Ramos (cell line): Measurements from ENCODE around the gene ANKRD63.

Experiments
- in situ Hi-C: fragments of 300-500 bp; cut with MboI; formaldehyde crosslinking; loops from one replicate; pipeline ENCODE4 v1.14.3; 2022; ENCODE audit warnings: low sequenced_read_pairs; ENCODE audit not compliant: unreplicated experiment

Gene ANKRD63

DNA sequence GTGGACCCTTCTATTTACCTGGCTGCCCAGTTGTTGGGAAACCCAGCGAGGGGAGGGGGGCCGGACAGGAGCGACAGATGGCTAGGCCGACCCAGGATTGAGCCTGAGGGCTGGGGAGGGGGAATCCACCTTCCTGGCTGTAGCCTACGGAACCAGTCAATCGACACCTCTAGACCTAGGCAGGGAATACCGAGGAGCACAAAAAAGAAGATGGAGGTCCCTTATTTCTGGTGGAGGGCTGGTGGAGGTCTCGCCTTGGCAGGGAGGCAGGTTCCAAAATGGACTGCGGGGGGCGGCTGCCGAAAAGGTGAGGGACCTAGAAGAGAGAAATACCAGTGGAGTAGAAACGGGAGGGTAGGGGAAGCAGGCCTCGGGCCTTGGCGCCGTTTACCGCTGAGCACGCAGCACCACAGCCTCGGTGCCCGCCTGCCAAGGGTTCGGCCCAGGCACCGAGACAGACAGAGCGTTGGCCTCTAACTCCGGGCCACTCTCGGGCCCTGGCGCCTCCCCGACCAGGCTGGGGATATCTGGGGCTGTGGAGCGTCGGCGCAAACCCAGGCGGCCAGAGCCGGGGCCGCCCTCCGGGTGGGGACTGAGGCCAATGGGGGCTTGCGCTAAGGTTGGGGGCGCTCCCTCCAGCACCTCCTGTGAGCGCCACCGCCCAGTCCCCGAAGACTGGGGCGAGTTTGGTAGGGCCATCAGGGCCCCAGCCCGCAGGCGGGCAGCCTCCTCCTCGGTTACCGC lies 1.6 kb downstream of the ANKRD63 start:
- in situ Hi-C loops: no loop called here

DNA sequence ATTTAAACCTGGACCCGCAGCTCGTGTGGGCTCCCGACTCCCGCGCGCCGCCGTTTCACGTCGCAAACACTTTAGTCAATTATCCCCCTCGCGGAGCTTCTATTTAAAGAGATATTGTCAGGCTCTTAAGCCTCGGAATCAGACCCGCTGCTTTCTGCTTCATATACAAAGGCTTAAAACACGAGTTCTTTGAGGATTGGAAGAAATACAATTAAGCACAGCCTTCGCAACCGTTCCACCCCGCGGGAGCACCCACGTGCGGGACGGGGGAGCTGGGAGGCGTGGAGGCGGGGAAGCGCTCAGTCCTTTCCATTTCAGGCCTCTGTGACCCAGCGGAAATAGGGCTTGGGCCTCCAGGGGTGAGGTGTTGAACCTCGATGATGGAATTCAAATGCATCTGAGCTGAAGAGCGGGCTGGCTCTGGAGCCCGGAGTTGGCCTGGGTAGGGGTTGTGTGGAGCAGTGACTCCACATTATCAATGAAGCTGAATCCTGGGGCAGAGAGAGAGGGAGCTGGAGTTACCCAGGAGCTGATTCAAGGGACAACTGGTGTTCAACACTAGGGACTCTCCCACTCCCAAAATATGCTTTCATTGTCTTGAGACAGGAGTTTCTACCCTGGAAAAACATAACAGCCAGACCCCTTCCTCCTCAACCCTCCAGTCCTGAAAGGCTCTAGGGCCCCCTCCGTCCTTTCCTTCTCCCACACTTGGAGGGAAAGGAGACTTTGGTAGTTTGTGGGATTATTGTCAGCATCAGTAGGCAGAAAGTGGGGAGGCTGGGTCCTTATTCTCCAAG lies 2.4 kb downstream of the ANKRD63 start:
- in situ Hi-C loops: no loop called here

DNA sequence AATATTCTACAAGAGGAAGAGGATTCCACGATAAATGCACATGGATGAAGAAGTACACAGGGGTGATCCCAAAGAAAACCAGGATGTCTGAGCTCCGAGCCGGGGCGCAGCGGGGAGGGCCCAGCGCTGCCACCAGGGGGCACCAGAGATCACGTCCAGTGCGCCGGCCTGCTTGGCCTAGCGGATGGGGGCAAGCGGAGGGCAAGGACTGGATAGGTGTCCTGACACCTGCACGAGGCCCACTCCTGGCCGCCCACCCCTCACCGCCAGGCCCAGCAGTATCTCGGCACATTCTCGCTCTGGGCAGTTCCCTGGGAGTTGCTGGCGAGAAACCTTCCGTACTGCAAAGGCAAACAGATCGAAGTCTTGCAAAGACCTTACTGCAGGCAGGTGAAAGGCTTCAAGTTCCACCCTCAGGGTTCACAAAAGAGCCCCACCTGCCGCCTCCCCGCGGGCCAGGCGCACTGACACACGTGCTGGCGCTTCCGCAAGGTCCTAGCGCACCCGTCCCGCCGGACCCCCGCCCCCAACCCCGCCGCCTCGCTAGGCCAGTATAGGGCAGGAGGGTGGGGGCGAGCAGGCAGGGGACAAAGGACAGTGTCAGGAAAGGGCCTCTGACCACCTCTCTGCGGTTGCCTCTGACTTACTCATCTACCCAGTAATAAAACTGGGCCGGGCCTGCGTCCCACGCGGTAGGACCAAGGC lies 3.3 kb downstream of the ANKRD63 start:
- in situ Hi-C loops: loop anchor here (5.0 kb wide), 1 partner anchor 58 kb away; no protein-coding TSS in a partner anchor

DNA sequence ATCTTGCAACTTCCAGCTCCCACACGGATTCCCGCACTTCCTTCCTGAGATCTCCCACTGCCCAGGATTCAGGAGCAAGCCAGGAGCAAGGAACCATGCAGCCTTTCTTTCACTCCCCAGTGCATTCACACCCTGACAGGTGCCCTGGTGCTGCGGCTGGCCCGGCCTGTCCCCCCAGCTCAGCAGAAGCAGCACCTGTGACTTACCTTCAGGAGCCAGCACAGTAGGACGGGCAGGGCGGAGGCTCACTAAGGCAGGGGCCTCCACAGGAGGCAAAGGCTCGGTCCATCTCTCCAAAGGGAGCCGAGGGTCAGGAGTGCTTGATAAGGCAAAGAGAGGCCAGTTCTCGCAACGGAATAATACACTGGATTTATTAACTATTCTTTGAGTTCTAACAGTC lies 4.8 kb downstream of the ANKRD63 start:
- in situ Hi-C loops: loop anchor here (5.0 kb wide), 1 partner anchor 59 kb away; no protein-coding TSS in a partner anchor

DNA sequence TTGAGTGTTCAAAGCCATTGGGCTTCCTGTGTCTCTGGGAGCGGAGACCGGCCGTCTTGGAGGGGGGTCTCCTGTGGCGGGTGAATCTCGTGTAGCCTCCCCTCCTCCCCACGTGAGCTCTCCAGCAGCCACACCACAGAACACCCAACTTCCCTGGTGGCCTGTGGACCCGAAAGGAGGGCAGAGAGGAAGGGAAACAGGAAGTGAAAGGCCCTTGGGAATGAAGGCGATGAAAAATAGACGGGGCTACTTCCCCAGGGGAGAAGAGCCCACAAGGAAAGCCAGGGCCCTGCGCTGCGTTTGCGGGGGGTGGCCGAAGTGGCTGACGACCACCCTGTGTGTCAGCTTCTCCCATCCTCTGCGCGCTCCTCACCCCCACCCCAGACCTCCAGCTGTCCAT lies 5.4 kb downstream of the ANKRD63 start:
- in situ Hi-C loops: loop anchor here (5.0 kb wide), 1 partner anchor 60 kb away; no protein-coding TSS in a partner anchor

DNA sequence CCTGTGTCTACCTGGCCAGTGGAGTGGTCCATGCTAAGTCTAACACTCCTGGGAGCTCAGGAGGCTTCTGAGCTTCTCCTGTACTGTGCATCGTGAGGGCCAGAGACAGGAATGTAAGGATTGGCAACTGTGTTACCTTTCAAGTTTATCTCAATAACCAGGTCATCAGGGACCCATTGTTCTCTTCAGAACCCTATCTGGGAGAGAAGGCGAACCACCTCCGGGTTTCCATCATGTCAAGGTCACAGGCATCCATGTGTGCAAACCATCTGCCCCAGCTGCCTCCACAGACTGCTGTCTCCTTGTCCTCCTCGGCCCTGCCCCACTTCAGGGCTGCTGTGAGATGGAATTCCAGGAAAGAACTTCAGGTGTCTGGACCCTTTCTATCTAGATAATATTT lies 5.9 kb downstream of the ANKRD63 start:
- in situ Hi-C loops: loop anchor here (5.0 kb wide), 1 partner anchor 60 kb away; no protein-coding TSS in a partner anchor

DNA sequence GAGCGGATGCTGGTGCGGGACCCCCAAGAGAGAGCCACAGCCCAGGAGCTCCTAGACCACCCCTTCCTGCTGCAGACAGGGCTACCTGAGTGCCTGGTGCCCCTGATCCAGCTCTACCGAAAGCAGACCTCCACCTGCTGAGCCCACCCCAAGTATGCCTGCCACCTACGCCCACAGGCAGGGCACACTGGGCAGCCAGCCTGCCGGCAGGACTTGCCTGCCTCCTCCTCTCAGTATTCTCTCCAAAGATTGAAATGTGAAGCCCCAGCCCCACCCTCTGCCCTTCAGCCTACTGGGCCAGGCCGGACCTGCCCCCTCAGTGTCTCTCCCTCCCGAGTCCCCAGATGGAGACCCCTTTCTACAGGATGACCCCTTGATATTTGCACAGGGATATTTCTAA lies 6.9 kb downstream of the ANKRD63 start:
- in situ Hi-C loops: loop anchor here (5.0 kb wide), 1 partner anchor 61 kb away; no protein-coding TSS in a partner anchor

DNA sequence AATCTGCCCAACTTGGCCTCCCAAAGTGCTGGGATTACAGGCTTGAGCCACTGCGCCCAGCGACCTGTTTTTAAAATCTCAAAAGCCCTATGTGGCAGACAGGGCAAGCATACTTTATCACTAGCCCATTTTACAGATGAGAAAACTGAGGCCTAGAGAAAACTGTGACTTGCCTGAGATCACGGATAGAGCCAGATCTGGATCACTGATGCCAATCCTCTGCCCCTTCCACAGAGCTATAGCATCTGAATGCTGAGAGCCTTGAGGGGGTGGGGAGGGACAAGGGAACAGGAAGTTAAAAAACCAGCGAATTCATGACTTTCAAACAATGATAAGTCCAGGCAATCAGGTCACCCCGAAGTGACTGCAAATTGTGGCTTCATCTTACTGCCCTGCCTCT lies 7.3 kb downstream of the ANKRD63 start:
- in situ Hi-C loops: loop anchor here (5.0 kb wide), 1 partner anchor 62 kb away; no protein-coding TSS in a partner anchor

DNA sequence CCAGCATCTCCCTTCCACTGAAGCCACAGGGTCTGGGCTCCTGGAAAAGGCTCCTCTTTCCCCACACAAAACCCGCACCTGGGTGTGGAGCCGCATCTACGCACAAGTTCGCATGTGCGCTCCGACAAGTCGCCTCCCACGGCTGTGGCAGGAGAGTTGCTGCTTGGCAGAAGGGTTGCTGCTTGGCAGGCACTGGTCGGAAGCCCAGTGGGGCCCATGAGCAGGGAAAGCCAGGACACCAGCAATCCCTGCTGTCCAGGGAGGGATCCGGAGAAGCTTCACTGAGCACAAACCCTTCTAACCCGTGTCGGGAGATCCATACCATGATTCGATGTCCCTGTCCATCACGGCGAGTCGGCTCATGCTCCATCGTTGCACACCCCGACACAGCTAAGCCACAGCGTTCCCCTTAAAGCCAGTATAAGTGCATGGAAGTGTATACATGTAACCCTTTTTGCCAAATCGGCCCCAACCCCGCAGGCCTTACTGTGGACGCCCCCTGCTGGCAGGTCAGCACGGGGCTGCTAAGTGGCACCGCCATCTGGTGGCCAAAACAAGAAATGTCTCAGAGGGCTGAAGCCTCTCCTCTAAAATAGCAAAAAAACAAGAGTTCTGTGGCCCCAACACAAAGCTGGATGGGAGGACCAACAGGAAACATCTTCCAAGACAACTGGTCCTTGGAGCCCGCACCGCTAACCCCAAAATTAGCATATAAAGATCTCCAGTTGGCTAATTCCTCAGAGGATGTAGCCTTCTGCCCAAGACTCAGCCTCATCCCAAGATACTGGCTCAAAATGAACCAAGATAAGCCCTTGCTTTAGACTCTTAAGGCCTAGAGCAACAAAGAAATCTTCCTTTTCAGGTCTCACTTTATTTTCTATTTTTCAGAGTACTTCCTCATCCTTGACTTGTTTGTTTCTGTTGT lies 8.3 kb downstream of the ANKRD63 start:
- in situ Hi-C loops: loop anchor here (5.0 to 25.0 kb wide), 4 partner anchors 63 to 587 kb away; no protein-coding TSS in a partner anchor

DNA sequence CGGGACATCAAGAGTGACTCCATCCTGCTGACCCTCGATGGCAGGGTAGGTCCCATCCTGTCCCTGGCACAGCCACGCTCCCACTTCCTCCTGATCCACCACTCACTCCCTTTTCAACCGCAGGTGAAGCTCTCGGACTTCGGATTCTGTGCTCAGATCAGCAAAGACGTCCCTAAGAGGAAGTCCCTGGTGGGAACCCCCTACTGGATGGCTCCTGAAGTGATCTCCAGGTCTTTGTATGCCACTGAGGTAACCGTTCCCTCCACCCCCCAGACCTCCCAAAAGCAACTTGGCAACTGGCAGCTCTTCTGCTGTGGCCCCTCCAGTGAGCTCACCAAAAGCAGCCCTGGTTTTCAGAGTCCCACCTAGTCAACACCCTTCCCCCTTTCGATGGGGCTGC lies 9.4 kb downstream of the ANKRD63 start:
- in situ Hi-C loops: loop anchor here (5.0 to 25.0 kb wide), 3 partner anchors 226 to 586 kb away; no protein-coding TSS in a partner anchor

DNA sequence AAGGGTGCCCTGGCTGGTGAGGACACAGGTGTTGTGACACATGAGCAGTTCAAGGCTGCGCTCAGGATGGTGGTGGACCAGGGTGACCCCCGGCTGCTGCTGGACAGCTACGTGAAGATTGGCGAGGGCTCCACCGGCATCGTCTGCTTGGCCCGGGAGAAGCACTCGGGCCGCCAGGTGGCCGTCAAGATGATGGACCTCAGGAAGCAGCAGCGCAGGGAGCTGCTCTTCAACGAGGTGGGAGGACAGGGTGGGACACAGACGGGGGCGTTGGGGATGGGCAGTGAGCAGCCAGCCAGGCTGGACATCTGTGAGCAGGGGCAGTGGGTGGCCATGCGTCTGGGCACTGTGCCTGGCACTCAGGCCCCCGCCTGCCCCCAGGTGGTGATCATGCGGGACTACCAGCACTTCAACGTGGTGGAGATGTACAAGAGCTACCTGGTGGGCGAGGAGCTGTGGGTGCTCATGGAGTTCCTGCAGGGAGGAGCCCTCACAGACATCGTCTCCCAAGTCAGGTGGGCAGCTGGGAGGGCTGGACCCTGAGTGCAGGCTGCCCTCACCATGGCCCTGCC lies 10.3 kb downstream of the ANKRD63 start:
- in situ Hi-C loops: loop anchor here (5.0 to 25.0 kb wide), 3 partner anchors 225 to 585 kb away; no protein-coding TSS in a partner anchor

DNA sequence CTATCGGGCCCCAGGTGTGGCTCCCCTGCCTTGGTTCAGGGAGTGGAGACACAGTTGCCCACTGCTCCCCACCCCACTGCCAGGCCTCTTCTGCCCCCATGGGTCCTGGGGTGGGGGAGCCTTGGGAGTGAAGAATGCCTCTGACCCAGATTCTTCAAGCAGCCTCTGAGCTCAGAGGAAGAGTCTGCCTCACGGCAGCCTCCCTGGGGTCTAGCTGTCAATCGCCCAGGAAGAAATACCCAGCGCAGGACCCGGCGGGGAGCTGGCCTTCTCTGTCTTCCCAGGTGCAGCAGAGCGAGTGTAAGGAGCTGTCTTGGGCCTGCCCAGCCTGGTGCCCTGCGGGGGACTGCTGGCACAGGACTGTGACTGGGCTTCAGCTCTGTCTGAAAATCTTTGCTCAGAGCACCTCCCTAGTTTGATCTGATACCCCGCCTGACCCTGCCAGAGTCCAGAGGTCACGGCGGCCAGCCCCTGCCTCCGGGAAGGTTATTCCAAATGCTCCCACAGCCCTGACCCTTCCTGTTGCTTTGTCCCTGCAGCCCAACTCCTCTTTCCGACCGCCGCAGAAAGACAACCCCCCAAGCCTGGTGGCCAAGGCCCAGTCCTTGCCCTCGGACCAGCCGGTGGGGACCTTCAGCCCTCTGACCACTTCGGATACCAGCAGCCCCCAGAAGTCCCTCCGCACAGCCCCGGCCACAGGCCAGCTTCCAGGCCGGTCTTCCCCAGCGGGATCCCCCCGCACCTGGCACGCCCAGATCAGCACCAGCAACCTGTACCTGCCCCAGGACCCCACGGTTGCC lies 11.0 kb downstream of the ANKRD63 start:
- in situ Hi-C loops: loop anchor here (5.0 to 25.0 kb wide), 3 partner anchors 225 to 585 kb away; no protein-coding TSS in a partner anchor

DNA sequence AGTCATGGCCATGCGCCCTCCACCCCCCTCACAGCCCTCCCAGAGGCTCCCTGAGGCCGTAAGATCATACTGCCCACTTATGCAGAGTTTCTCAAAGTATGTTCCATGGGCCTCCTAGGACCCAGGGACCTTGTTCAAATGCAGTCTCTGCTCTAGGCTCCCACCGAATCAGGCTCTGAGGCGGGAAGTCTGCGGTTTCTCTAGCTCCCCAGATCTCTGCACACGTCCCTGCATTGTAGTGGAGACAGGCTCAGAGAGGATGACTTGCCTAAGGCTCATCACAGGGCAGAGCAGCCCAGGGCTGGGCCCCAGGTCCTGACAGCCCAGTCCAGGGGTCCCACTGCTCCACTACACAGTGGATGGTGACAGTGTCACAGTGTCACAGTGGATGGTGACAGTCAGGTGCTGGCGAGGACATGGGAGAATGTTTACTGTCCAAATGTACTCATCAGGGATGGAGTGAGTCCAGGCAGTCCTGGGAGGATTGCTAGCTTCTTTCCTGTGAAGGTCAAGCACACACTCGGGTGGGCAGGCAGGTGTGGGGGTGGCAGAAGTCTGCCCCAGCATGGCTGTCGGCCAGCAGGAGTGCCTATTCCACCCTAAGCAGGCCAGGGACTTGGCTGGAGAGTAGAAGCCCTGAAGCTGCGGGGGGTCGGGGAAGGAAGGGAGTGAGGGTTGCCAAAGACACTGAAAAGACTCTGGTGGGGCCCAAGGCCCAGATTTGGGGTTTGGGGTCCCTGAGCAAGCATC lies 12.4 kb downstream of the ANKRD63 start:
- in situ Hi-C loops: loop anchor here (5.0 to 25.0 kb wide), 3 partner anchors 223 to 583 kb away; no protein-coding TSS in a partner anchor

DNA sequence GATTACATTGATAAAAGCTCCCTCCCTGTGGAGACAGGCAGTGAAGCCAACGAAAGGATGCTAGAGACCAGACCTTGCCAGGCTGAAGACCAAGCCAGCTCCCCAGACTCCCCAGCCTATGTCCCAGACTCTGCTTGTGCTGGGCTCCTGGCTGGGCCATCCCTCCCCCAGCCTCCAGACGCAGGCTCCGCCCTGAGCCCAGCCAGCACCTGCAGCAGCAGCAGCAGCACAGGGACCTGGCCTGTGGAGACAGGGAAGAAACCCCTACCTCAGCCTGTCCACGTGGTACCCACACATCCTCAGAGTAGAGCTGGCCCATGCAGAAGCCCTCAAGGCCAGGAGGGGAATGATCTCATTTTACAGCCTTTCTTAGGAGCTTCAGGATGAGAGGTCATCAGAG lies 13.3 kb downstream of the ANKRD63 start:
- in situ Hi-C loops: loop anchor here (5.0 to 25.0 kb wide), 3 partner anchors 222 to 582 kb away; no protein-coding TSS in a partner anchor

DNA sequence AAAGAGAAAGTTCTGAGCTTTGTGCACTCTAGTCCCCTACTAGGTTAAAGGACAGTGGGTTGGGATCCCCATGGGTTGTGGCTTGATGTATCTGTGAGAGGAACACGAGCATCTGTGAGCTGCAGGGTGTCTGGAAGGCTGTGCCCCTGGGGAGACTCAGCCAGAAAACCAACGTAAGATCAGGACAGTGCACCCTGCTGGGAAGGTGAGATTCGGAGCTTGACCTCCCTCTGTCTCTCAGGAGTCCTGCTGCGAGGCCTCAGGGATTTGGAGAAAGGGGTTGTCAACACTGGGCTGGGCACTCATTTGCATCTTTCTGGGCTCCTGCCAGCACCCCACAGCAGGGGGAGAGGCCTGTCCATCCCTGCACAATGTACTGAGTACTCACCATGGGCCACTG lies 15.2 kb downstream of the ANKRD63 start:
- in situ Hi-C loops: loop anchor here (25.0 kb wide), 1 partner anchor 580 kb away; no protein-coding TSS in a partner anchor

DNA sequence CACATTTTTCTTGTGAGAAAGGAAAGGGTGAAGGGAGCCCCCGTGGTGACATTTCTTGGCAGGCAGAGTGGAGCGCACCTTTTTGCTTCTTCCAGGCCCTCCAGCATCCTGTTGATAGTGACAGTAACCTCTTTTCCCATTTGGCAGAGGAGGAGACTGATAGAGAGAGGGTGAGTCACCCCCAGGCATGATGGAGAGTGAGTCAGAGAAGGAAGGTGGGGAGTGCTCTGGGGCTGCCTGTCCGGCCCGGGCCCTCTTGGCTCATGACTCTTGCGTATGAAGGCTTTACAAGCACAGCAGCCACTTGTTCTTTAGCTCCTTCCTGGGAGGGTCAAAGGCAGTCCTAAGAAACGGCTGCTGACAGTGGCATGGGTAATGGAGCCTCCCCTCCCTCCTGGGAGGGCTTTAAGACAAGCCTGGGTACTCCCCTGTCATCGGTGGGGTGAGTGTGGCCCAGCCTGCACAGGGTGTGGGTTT lies 16.0 kb downstream of the ANKRD63 start:
- in situ Hi-C loops: loop anchor here (25.0 kb wide), 1 partner anchor 580 kb away; no protein-coding TSS in a partner anchor

DNA sequence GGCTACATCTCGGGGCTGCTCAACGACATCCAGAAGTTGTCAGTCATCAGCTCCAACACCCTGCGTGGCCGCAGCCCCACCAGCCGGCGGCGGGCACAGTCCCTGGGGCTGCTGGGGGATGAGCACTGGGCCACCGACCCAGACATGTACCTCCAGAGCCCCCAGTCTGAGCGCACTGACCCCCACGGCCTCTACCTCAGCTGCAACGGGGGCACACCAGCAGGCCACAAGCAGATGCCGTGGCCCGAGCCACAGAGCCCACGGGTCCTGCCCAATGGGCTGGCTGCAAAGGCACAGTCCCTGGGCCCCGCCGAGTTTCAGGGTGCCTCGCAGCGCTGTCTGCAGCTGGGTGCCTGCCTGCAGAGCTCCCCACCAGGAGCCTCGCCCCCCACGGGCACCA lies 17.0 kb downstream of the ANKRD63 start:
- in situ Hi-C loops: loop anchor here (25.0 kb wide), 1 partner anchor 579 kb away; no protein-coding TSS in a partner anchor
